Measurements from ENCODE around the gene TRERF1. TPM values are rescaled to one million over a fixed set of nuclear protein-coding genes. Genes with fewer than 3 reads are reported as not detected.

TRERF1 gene
- total RNA-seq, 6 experiments from 2014 or later: 0.29 to 1.2 (median 0.60) TPM

DNA sequence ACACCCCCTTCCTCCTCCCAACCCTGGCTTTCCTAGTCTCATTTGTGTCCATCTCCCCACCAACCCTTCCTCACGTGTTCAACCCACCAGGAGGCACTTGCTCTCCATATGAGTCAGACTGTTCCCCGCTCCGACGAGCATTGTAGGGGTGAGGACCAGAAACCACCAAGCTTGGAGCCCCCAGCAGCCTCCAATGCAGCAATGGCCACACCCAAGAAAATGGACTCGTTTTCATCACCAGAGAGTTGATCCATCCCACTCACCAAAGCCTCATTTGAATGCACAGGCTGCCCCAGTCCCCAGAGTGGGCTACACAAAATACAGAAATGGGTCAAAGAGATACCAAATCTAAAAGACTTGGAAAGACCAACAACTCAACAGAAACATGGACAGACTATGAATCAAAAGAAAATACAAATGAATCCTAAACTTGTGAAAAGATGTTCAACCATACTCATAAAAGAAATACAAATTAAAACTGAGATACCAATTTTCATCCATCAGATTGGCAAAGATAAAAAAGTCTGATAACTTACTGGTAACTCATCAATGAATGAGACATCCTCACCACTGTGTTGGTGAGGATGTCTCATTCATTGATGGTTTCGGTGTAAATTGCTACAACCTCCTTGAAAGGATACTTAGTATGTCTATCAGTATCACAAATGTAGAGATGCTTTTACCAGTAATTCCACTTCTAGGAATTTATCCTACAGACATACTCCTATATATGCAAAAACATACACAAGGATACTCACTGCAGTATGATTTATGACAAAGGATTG, 68.1 kb downstream of the TRERF1 start:
- ATAC-seq: no peak
- intact Hi-C loops (cut with DNase I): no loop called here
- H3K4me1 ChIP-seq: no peaks in the 10 kb centered on the region
- no peaks in the 10 kb centered on the region for H3K27me3 ChIP-seq
- DNase-seq: no peak
- no peak overlapping the region for H3K27ac ChIP-seq
- H3K36me3 ChIP-seq: no peaks in the 10 kb centered on the region
- no peak overlapping the region for H3K4me3 ChIP-seq
- WGBS (ENCODE audit: insufficient coverage, low coverage, low lambda C conversion rate, missing lambda C conversion rate): 75% methylated on average over 6 of the region's 6 CpGs
- TF ChIP-seq, protein P1, sequence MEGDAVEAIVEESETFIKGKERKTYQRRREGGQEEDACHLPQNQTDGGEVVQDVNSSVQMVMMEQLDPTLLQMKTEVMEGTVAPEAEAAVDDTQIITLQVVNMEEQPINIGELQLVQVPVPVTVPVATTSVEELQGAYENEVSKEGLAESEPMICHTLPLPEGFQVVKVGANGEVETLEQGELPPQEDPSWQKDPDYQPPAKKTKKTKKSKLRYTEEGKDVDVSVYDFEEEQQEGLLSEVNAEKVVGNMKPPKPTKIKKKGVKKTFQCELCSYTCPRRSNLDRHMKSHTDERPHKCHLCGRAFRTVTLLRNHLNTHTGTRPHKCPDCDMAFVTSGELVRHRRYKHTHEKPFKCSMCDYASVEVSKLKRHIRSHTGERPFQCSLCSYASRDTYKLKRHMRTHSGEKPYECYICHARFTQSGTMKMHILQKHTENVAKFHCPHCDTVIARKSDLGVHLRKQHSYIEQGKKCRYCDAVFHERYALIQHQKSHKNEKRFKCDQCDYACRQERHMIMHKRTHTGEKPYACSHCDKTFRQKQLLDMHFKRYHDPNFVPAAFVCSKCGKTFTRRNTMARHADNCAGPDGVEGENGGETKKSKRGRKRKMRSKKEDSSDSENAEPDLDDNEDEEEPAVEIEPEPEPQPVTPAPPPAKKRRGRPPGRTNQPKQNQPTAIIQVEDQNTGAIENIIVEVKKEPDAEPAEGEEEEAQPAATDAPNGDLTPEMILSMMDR (IDR thresholded peaks at IDR 0.05): no peak
- TF ChIP-seq POLR2A (IDR thresholded peaks at IDR 0.05): no peak
- no peaks in the 10 kb centered on the region for H3K9me3 ChIP-seq

DNA sequence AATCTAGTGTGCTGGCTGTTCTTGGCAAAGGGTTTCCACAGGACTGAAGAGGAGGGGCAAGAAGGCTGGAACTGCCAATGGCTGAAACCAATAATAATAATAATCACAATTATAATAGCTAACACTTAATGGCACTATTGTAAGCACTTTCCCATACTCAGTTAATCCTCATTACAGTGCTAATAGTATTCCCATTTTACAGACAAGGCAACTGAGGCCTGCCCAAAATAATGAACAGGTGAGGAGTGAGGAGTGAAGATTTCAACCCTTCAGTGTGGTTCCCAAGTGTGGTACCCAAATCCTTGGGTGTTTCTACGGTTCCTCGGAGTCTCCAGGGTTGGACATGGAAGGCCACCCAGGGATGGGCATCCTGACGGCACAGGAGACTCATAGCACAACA, 69.9 kb downstream of the TRERF1 start:
- no peaks in the 10 kb centered on the region for H3K27me3 ChIP-seq
- H3K9me3 ChIP-seq: no peaks in the 10 kb centered on the region
- DNase-seq (no peak), ATAC-seq (no peak)
- no peak overlapping the region for H3K27ac ChIP-seq
- H3K36me3 ChIP-seq: no peaks in the 10 kb centered on the region
- H3K4me3 ChIP-seq: no peak overlapping the region
- TF ChIP-seq, protein P1 (IDR thresholded peaks at IDR 0.05): no peak
- TF ChIP-seq POLR2A (IDR thresholded peaks at IDR 0.05): no peak
- no CpG with 5 or more reads among the region's 3 CpGs for WGBS (ENCODE audit: insufficient coverage, low coverage, low lambda C conversion rate, missing lambda C conversion rate)
- intact Hi-C loops (cut with DNase I): no loop called here
- H3K4me1 ChIP-seq: no peaks in the 10 kb centered on the region

DNA sequence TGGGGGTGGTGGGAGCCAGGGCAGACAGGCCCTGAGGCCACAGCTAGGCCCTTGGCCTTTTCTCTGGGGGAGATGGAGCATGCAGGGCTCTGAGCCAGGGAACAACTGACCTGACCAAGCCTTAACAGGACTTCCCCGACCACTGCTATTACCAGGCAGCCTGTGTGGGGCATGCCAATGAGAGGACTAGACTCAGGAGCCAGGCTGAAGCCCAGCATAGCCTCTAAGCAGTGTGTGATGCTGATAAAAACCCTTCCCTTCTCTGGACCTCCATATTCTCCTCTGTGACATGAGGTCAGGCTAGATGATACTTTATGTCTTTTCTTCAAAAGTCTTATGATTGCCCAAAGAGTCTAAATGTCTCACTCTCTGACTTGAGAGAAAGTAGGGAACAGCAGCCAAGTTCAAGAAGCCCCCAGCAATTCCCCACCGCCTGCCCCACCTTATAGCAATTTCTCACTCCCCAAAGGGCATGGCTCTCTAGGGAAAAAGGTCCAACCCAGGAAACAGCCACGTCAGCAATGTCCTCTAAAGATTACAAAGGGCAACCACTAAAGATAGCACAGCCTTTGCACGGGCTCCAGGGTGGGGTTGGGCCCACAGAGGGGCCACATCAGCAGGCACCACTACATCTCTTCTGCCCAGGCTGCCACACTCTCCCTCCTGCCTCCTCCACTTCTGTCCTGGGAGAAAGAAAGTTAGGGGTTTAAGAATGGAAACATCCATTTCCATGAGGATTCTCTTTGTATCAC, 71.3 kb downstream of the TRERF1 start:
- Histone ChIP-seq H3K36me3 (no peaks in the 10 kb centered on the region), H3K27ac (no peak overlapping the region), H3K4me3 (no peak overlapping the region), H3K9me3 (no peaks in the 10 kb centered on the region), H3K4me1 (no peaks in the 10 kb centered on the region), H3K27me3 (no peaks in the 10 kb centered on the region)
- no peak for DNase-seq
- ATAC-seq: peak in 1 of 4 donors; percentile 28
- WGBS (ENCODE audit: insufficient coverage, low coverage, low lambda C conversion rate, missing lambda C conversion rate): 24% methylated on average over 3 of the region's 4 CpGs
- no peak for TF ChIP-seq POLR2A (IDR thresholded peaks at IDR 0.05)
- TF ChIP-seq, protein P1 (IDR thresholded peaks at IDR 0.05): no peak
- intact Hi-C loops (cut with DNase I): no loop called here

DNA sequence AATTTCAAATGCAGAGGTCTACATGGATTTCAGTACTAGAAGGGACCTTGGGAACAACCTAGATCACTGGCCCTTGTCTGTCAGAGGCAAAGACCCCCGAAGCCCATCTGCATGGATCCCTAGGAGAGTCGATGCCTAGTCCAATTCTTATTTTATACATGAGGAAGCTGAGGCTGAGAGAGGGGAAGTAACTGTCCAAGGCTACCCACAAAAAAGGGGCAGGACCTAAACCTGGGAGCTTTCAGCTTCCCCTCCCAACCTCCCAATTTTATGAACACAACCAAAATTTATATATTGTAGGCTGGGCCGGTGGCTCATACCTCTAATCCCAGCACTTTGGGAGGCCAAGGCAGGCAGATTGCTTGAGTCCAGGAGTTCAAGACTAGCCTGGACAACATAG, 73.2 kb downstream of the TRERF1 start:
- WGBS (ENCODE audit: insufficient coverage, low coverage, low lambda C conversion rate, missing lambda C conversion rate): 32% methylated on average over 3 of the region's 3 CpGs
- H3K4me3 ChIP-seq: no peak overlapping the region
- no peak overlapping the region for H3K27ac ChIP-seq
- H3K27me3 ChIP-seq: no peaks in the 10 kb centered on the region
- TF ChIP-seq POLR2A (IDR thresholded peaks at IDR 0.05): no peak
- TF ChIP-seq, protein P1 (IDR thresholded peaks at IDR 0.05): no peak
- no peaks in the 10 kb centered on the region for H3K9me3 ChIP-seq
- DNase-seq (no peak), ATAC-seq (no peak)
- intact Hi-C loops (cut with DNase I): no loop called here
- H3K4me1 ChIP-seq: no peaks in the 10 kb centered on the region
- H3K36me3 ChIP-seq: no peaks in the 10 kb centered on the region
